B cell (primary cell): ENCODE results near the gene HTT-AS. TPM values are rescaled to one million over a fixed set of nuclear protein-coding genes. Genes with fewer than 3 reads are reported as not detected.

ENCODE experiments used
- ATAC-seq: fragments of 200-7000 bp; cut with Tn5 transposase; one replicate; pipeline ENCODE4 v1.10.0; 2021; ENCODE audit warnings: low read depth, mild to moderate bottlenecking, moderate number of reproducible peaks, moderate library complexity
- CTCF ChIA-PET: fragments of 350-600 bp; sonication (Branson Sonifier 250); formaldehyde crosslinking; loops from one replicate; lab custom pipeline; 2021; ENCODE audit warnings: antibody characterized with exemption, inconsistent platforms; lab: Charles Lee
- POLR2A ChIA-PET: fragments of 350-600 bp; sonication (Branson Sonifier 250); formaldehyde crosslinking; loops from one replicate; lab custom pipeline; 2021; ENCODE audit warnings: antibody characterized with exemption; lab: Charles Lee
- DNase-seq: peaks from one replicate; pipeline ENCODE4 v3.0.0; 2013
- H2AFZ ChIP-seq: 2 replicates; pipeline ENCODE4 v1.6.1; 2012; ENCODE audit warnings: mild to moderate bottlenecking, low read depth, low read length; ENCODE audit not compliant: insufficient read depth, poor library complexity, severe bottlenecking
- H3K27ac ChIP-seq, 2 donors: 1 replicate in 1 of 2; 2 replicates in 1 of 2; pipeline ENCODE4 v1.5.1; 2012 to 2013; ENCODE audit warnings: low read length in 2 of 2, mild to moderate bottlenecking in 2 of 2, moderate library complexity in 1 of 2
- H3K27me3 ChIP-seq, 4 experiments: fragments of 200-600 bp in 1 of 4; sonication (generic) in 1 of 4; replicated peaks in 1 of 4; 1 replicate in 2 of 4; 2 replicates in 2 of 4; pipeline versions ENCODE4 v1.6.1 to v1.7.0; 2013 to 2016; ENCODE audit warnings: low read length in 3 of 4, mild to moderate bottlenecking in 2 of 4, mixed read lengths in 1 of 4, moderate library complexity in 1 of 4; ENCODE audit not compliant: insufficient read depth in 4 of 4, control insufficient read depth in 3 of 4; ENCODE audit errors: control extremely low read depth in 1 of 4
- H3K36me3 ChIP-seq, 2 experiments: replicated peaks in 1 of 2; 1 replicate in 1 of 2; 2 replicates in 1 of 2; pipeline versions ENCODE4 v1.6.1 to v1.7.1; 2013; ENCODE audit warnings: low read length in 1 of 2; ENCODE audit not compliant: insufficient read depth in 2 of 2, control insufficient read depth in 1 of 2; ENCODE audit errors: control extremely low read depth in 1 of 2, extremely low read depth in 1 of 2
- H3K4me1 ChIP-seq, 2 donors: fragments of 200-600 bp in 1 of 2; sonication (generic) in 1 of 2; 1 replicate in 1 of 2; 2 replicates in 1 of 2; pipeline versions ENCODE4 v1.5.1 to v1.6.1; 2013 to 2017; ENCODE audit warnings: low read length in 2 of 2; ENCODE audit not compliant: control insufficient read depth in 2 of 2, insufficient read depth in 2 of 2
- H3K4me2 ChIP-seq: replicated peaks from 2 replicates; pipeline ENCODE3; 2012; ENCODE audit warnings: mild to moderate bottlenecking, low read depth, low read length; ENCODE audit not compliant: poor library complexity, severe bottlenecking
- H3K4me3 ChIP-seq, 5 experiments: fragments of 200-600 bp in 1 of 5; sonication (generic) in 1 of 5; 1 replicate in 3 of 5; 2 replicates in 2 of 5; pipeline versions ENCODE4 v1.5.1 to v1.7.0; 2011 to 2016; ENCODE audit warnings: low read length in 4 of 5, mild to moderate bottlenecking in 4 of 5, low read depth in 2 of 5, control low read depth in 1 of 5, moderate library complexity in 1 of 5; ENCODE audit not compliant: insufficient read depth in 1 of 5; ENCODE audit errors: control extremely low read depth in 1 of 5, extremely low read depth in 1 of 5
- H3K79me2 ChIP-seq: fragments of 200-600 bp; sonication (generic); one replicate; pipeline ENCODE4 v1.6.0; 2016; ENCODE audit warnings: low read length; ENCODE audit not compliant: control insufficient read depth, insufficient read depth
- H3K9ac ChIP-seq: fragments of 200-600 bp; sonication (generic); 2 replicates; pipeline ENCODE4 v1.6.1; 2017; ENCODE audit warnings: mild to moderate bottlenecking, low read length, moderate library complexity
- H3K9me3 ChIP-seq, 3 donors: one replicate each; pipeline versions ENCODE4 v1.6.1 to v1.7.1; 2013; ENCODE audit warnings: low read length in 2 of 3; ENCODE audit not compliant: control insufficient read depth in 2 of 3, insufficient read depth in 1 of 3; ENCODE audit errors: control extremely low read depth in 1 of 3
- H4K20me1 ChIP-seq: 2 replicates; pipeline ENCODE4 v1.6.0; 2012; ENCODE audit warnings: mild to moderate bottlenecking, low read length; ENCODE audit not compliant: insufficient read depth, control insufficient read depth, poor library complexity, severe bottlenecking
- H3K27ac Mint-ChIP-seq: one replicate; pipeline ENCODE4 v1.8.0; 2021; ENCODE audit warnings: mixed read lengths
- H3K27me3 Mint-ChIP-seq: one replicate; pipeline ENCODE4 v1.8.0; 2021; ENCODE audit warnings: mixed read lengths
- H3K4me1 Mint-ChIP-seq: one replicate; pipeline ENCODE4 v1.8.0; 2021; ENCODE audit warnings: mixed read lengths
- H3K4me3 Mint-ChIP-seq: one replicate; pipeline ENCODE4 v1.8.0; 2021; ENCODE audit warnings: mixed read lengths
- H3K9me3 Mint-ChIP-seq: one replicate; pipeline ENCODE4 v1.8.0; 2022; ENCODE audit warnings: mixed read lengths; ENCODE audit not compliant: insufficient read depth
- CTCF ChIP-seq: fragments of 200-600 bp; IDR thresholded peaks from one replicate; pipeline ENCODE4 v1.8.0; 2022; ENCODE audit warnings: antibody characterized with exemption, mild to moderate bottlenecking
- EZH2 ChIP-seq: IDR thresholded peaks from 2 replicates; pipeline ENCODE4 v1.6.1; 2012; ENCODE audit warnings: borderline replicate concordance, low read depth, mild to moderate bottlenecking, moderate library complexity, low read length; ENCODE audit not compliant: insufficient read depth, poor library complexity, severe bottlenecking
- WGBS: methylation state at CpG from one replicate; pipeline ENCODE4 v1.1.5; 2013; ENCODE audit warnings: missing lambda C conversion rate; ENCODE audit not compliant: insufficient coverage; 5-methylcytosine and 5-hydroxymethylcytosine counted together
- intact Hi-C: fragments of 100-400 bp; cut with micrococcal nuclease; formaldehyde crosslinking; loops from one replicate; pipeline ENCODE4 v1.10.0; 2022
- polyA plus RNA-seq: library from polyadenylated mRNA; depleted of rRNA; stranded (reverse); fragments of >200 nt; gene quantifications from 2 replicates; pipeline ENCODE4 v1.2.3, GENCODE V29; 2012
- total RNA-seq, 2 donors: library from RNA; stranded (reverse); fragments of 120-200 nt in 1 of 2; gene quantifications; 1 replicate in 1 of 2; 2 replicates in 1 of 2; pipeline versions ENCODE4 v1.2.3 to v1.2.4, GENCODE V29; 2013 to 2022

Gene HTT-AS
- total and polyA plus RNA-seq, 2 donors (not counting 1 experiment from before 2014, with no cell fraction given): 0.84 TPM; not detected in 1

GRCh38 chr4:3044870-3045819, 29.2 kb downstream of the HTT-AS start:
- Histone ChIP-seq H3K79me2 (peaks cover 15% of the 10 kb centered on the region), H3K27ac (peak overlapping the region; percentile 83 to 97), H3K9ac (peak overlapping the region; percentile 29), H4K20me1 (no peaks in the 10 kb centered on the region), H3K27me3 (no peaks in the 10 kb centered on the region), H3K4me1 (peaks cover 47 to 85% of the 10 kb centered on the region in 2 donors), H3K36me3 (no peaks in the 10 kb centered on the region), H3K9me3 (peaks cover 0 to 12% (median 5%) of the 10 kb centered on the region in 3 donors), H2AFZ (no peak overlapping the region), H3K4me2 (peak overlapping the region; percentile 42), H3K4me3 (peak overlapping the region in 1 of 5 experiments; percentile 3)
- intact Hi-C loops: loop anchor here (5.0 to 10.0 kb wide), 4 partner anchors 200 to 440 kb away; partner anchors contain the start of gene ADD1
- Mint-ChIP-seq H3K27me3 (no peaks in the 10 kb centered on the region), H3K4me3 (peak overlapping the region; percentile 77), H3K4me1 (peaks cover 66% of the 10 kb centered on the region), H3K27ac (peak overlapping the region; percentile 94), H3K9me3 (no peaks in the 10 kb centered on the region)
- WGBS: 49% methylated on average over 21 of the region's 22 CpGs
- DNase-seq: peak; percentile 90
- ChIA-PET CTCF (interaction anchor here (0.5 to 5.0 kb wide), 5 partner anchors 31 to 1254 kb away, joined by 3 to 29 read pairs (median 3); no protein-coding TSS in a partner anchor), POLR2A (interaction anchor here (0.8 kb wide), 1 partner anchor 30 kb away, joined by 5 read pairs; no protein-coding TSS in a partner anchor)
- ATAC-seq: peak; percentile 32
- TF ChIP-seq EZH2: no peak
- TF ChIP-seq CTCF: peak; percentile 12
